RWPE2 (cell line): ENCODE data around the gene HSD17B11.

Source experiments
- ATAC-seq: fragments of 200-7000 bp; cut with Tn5 transposase; 3 replicates; pipeline ENCODE4 v1.9.1; 2021; ENCODE audit warnings: low read depth
- DNase-seq: peaks from one replicate; pipeline ENCODE4 v3.0.0-alpha.2; 2020; ENCODE audit warnings: low spot score
- H3K27ac ChIP-seq: fragments of 450-650 bp; 2 replicates; pipeline ENCODE4 v1.5.1; 2017; ENCODE audit warnings: mild to moderate bottlenecking; ENCODE audit not compliant: poor library complexity, severe bottlenecking
- H3K27me3 ChIP-seq: fragments of 250-450 bp; sonication (Bioruptor Pico); 2 replicates; pipeline ENCODE4 v1.5.1; 2021; ENCODE audit warnings: mild to moderate bottlenecking, moderate library complexity; ENCODE audit not compliant: insufficient read depth, poor library complexity, severe bottlenecking
- H3K36me3 ChIP-seq: fragments of 250-450 bp; sonication (Bioruptor Pico); 2 replicates; pipeline ENCODE4 v1.5.1; 2020; ENCODE audit warnings: low read depth, mild to moderate bottlenecking, moderate library complexity
- H3K4me1 ChIP-seq: fragments of 250-450 bp; sonication (Bioruptor Pico); 2 replicates; pipeline ENCODE4 v1.5.1; 2021; ENCODE audit warnings: mild to moderate bottlenecking, moderate library complexity; ENCODE audit not compliant: insufficient read depth, poor library complexity, severe bottlenecking
- H3K4me3 ChIP-seq: fragments of 250-450 bp; sonication (Bioruptor Pico); 2 replicates; pipeline ENCODE4 v1.5.1; 2021; ENCODE audit warnings: mild to moderate bottlenecking, moderate library complexity; ENCODE audit not compliant: severe bottlenecking
- H3K9me3 ChIP-seq: fragments of 250-450 bp; sonication (Bioruptor Pico); 2 replicates; pipeline ENCODE4 v1.5.1; 2021; ENCODE audit warnings: mild to moderate bottlenecking, moderate library complexity; ENCODE audit not compliant: severe bottlenecking
- TF ChIP-seq, protein P1 (sequence below): fragments of 450-650 bp; IDR thresholded peaks from one replicate; pipeline ENCODE4 v1.5.1; 2017; ENCODE audit warnings: mild to moderate bottlenecking, moderate library complexity; ENCODE audit not compliant: poor library complexity, severe bottlenecking

HSD17B11 gene

DNA sequence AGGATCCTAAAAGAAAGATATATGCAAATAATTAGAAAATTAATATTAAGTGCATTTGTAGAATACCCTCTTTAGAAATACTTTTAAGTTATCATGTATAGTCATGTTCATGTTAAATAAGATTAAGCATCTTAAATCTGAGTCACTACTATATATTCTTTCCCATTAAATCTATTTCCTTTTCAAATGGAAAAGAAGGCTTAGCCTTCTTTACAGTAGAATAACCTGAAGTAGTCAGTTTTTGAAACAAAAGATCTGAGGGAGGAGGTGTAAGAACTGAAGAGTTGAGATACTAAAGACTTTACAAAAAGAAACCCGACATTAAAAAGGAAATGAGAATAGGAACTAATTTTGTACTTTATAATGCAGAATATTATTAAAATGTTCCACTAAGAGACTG is 53.6 kb downstream of the HSD17B11 start:
- Histone ChIP-seq H3K4me3 (no peak overlapping the region), H3K4me1 (peaks cover 2% of the 10 kb centered on the region), H3K27me3 (no peaks in the 10 kb centered on the region), H3K27ac (no peak overlapping the region), H3K9me3 (no peaks in the 10 kb centered on the region), H3K36me3 (no peaks in the 10 kb centered on the region)
- DNase-seq (no peak), ATAC-seq (no peak)
- TF ChIP-seq, protein P1, sequence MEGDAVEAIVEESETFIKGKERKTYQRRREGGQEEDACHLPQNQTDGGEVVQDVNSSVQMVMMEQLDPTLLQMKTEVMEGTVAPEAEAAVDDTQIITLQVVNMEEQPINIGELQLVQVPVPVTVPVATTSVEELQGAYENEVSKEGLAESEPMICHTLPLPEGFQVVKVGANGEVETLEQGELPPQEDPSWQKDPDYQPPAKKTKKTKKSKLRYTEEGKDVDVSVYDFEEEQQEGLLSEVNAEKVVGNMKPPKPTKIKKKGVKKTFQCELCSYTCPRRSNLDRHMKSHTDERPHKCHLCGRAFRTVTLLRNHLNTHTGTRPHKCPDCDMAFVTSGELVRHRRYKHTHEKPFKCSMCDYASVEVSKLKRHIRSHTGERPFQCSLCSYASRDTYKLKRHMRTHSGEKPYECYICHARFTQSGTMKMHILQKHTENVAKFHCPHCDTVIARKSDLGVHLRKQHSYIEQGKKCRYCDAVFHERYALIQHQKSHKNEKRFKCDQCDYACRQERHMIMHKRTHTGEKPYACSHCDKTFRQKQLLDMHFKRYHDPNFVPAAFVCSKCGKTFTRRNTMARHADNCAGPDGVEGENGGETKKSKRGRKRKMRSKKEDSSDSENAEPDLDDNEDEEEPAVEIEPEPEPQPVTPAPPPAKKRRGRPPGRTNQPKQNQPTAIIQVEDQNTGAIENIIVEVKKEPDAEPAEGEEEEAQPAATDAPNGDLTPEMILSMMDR: no peak

DNA sequence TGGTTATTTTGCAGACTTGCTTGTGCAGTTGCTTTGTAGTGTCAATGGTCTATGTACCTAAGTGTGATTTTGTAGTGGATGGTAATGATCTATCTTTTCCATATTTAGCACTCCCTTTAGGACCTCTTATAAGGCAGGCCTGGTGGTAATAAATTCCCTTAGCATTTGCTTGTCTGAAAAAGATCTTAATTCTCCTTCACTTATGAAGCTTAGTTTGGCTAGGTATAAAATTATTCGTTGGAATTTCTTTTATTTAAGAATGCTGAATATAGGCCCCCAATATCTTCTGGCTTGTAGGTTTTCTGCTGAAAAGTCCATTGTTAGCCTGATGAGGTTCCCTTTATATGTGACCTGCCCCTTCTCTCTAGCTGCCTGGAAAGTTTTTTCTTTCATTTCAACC is 57.7 kb downstream of the HSD17B11 start:
- H3K9me3 ChIP-seq: no peaks in the 10 kb centered on the region
- TF ChIP-seq, protein P1: no peak

DNA sequence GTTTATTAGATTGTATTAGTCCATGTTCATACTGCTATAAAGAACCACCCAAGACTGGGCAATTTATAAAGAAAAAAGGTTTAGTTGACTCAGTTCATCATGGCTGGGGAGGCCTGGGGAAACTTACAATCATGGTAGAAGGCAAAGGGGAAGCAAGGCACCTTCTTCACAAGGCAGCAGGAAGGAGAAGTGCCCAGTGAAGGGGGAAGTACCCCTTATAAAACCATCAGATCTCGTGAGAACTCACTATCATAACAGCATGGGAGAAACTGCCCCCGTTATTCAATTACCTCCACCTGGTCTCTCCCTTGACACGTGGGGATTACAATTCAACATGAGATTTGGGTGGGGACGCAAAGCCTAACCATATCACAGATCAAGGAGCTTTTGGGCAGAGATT is 60.2 kb downstream of the HSD17B11 start:
- no peaks in the 10 kb centered on the region for H3K9me3 ChIP-seq
- no peak for ATAC-seq
- H3K4me3 ChIP-seq: no peak overlapping the region
- TF ChIP-seq, protein P1: no peak
- H3K36me3 ChIP-seq: no peaks in the 10 kb centered on the region
- H3K27me3 ChIP-seq: no peaks in the 10 kb centered on the region
- H3K27ac ChIP-seq: no peak overlapping the region
- H3K4me1 ChIP-seq: no peaks in the 10 kb centered on the region
- DNase-seq: no peak

More for the DNA sequence above, 57.7 kb downstream of the HSD17B11 start:
- Histone ChIP-seq H3K4me1 (no peaks in the 10 kb centered on the region), H3K36me3 (no peaks in the 10 kb centered on the region), H3K27ac (no peak overlapping the region), H3K4me3 (no peak overlapping the region), H3K27me3 (no peaks in the 10 kb centered on the region)
- ATAC-seq (no peak), DNase-seq (no peak)

GRCh38 chr4:87327136-87327535 is 63.9 kb downstream of the HSD17B11 start:
- Histone ChIP-seq H3K4me1 (no peaks in the 10 kb centered on the region), H3K27ac (no peak overlapping the region), H3K4me3 (no peak overlapping the region), H3K36me3 (no peaks in the 10 kb centered on the region), H3K9me3 (peaks cover 2% of the 10 kb centered on the region), H3K27me3 (no peaks in the 10 kb centered on the region)
- no peak for ATAC-seq
- TF ChIP-seq, protein P1: no peak
- no peak for DNase-seq

- Histone ChIP-seq H3K36me3 (no peaks in the 10 kb centered on the region), H3K27ac (no peak overlapping the region), H3K4me1 (no peaks in the 10 kb centered on the region), H3K4me3 (no peak overlapping the region), H3K9me3 (peaks cover 2% of the 10 kb centered on the region), H3K27me3 (no peaks in the 10 kb centered on the region)
- ATAC-seq (no peak), DNase-seq (no peak)
- TF ChIP-seq, protein P1: no peak
Measured at GRCh38 chr4:87326460-87326859, 64.5 kb downstream of the HSD17B11 start.
